HEK293 (cell line): ENCODE results near the gene SIGLECL1.

ENCODE experiments used
- CTCF ChIA-PET: fragments of 350-600 bp; formaldehyde crosslinking; extraction: SDS; loops from one replicate; lab custom pipeline; 2021; ENCODE audit warnings: antibody characterized with exemption; lab: Yijun Ruan, JAX
- POLR2A ChIA-PET: fragments of 300-600 bp; formaldehyde crosslinking; extraction: SDS; loops from one replicate; lab custom pipeline; 2020; ENCODE audit warnings: antibody characterized with exemption, inconsistent platforms; lab: Yijun Ruan, JAX
- H3K27ac ChIP-seq: fragments of 200-500 bp; sonication (Bioruptor generic); 2 replicates; pipeline ENCODE4 v1.5.1; 2014; ENCODE audit warnings: low read depth, low read length, control low read depth, inconsistent platforms; ENCODE audit errors: extremely low read depth
- H3K36me3 ChIP-seq, 2 experiments: fragments of 200-500 bp in 1 of 2; sonication (Bioruptor generic) in 1 of 2; 1 replicate in 1 of 2; 2 replicates in 1 of 2; pipeline ENCODE4 v1.5.1; 2014 to 2017; ENCODE audit warnings: inconsistent platforms in 2 of 2, low read length in 2 of 2; ENCODE audit not compliant: control insufficient read depth in 2 of 2, insufficient read depth in 1 of 2
- H3K4me1 ChIP-seq: fragments of 200-500 bp; sonication (Bioruptor generic); 2 replicates; pipeline ENCODE4 v1.5.1; 2014; ENCODE audit warnings: mild to moderate bottlenecking, low read length, inconsistent platforms; ENCODE audit not compliant: control insufficient read depth, insufficient read depth
- H3K4me3 ChIP-seq: 2 replicates; pipeline ENCODE4 v1.5.1; 2011; ENCODE audit warnings: low read depth, mild to moderate bottlenecking, control low read depth, low read length, moderate library complexity
- H3K9me3 ChIP-seq: fragments of 200-500 bp; sonication (Bioruptor generic); 2 replicates; pipeline ENCODE4 v1.5.1; 2014; ENCODE audit warnings: low read depth, low read length, inconsistent platforms; ENCODE audit not compliant: control insufficient read depth, insufficient read depth
- KLF10 ChIP-seq: fragments of 450-650 bp; IDR thresholded peaks from 2 replicates; pipeline ENCODE4 v1.5.1; 2018; ENCODE audit warnings: missing biosample characterization, mild to moderate bottlenecking, missing genetic modification characterization
- YY1 ChIP-seq: fragments of 450-650 bp; formaldehyde crosslinking; IDR thresholded peaks from 2 replicates; pipeline ENCODE4 v1.5.1; 2018; ENCODE audit warnings: missing biosample characterization, missing genetic modification characterization
- ZNF175 ChIP-seq: fragments of 450-650 bp; formaldehyde crosslinking; IDR thresholded peaks from 2 replicates; pipeline ENCODE4 v1.5.1; 2016; ENCODE audit warnings: missing biosample characterization, missing genetic modification characterization
- ZNF23 ChIP-seq: fragments of 450-650 bp; formaldehyde crosslinking; IDR thresholded peaks from 2 replicates; pipeline ENCODE4 v1.5.1; 2016; ENCODE audit warnings: missing biosample characterization, missing genetic modification characterization, borderline replicate concordance
- ZNF292 ChIP-seq: fragments of 450-650 bp; formaldehyde crosslinking; IDR thresholded peaks from 2 replicates; pipeline ENCODE4 v1.5.1; 2016; ENCODE audit warnings: low read depth, missing biosample characterization, missing genetic modification characterization, borderline replicate concordance
- ZNF423 ChIP-seq: fragments of 450-650 bp; formaldehyde crosslinking; IDR thresholded peaks from 2 replicates; pipeline ENCODE4 v1.5.1; 2016; ENCODE audit warnings: missing biosample characterization, missing genetic modification characterization
- ZNF544 ChIP-seq: fragments of 450-650 bp; formaldehyde crosslinking; IDR thresholded peaks from 2 replicates; pipeline ENCODE4 v1.5.0; 2017; ENCODE audit warnings: missing biosample characterization, missing genetic modification characterization
- ZNF548 ChIP-seq: fragments of 450-650 bp; formaldehyde crosslinking; IDR thresholded peaks from 2 replicates; pipeline ENCODE4 v1.5.1; 2016; ENCODE audit warnings: missing biosample characterization, missing genetic modification characterization
- ZNF555 ChIP-seq: fragments of 450-650 bp; formaldehyde crosslinking; conservative IDR thresholded peaks from 2 replicates; pipeline ENCODE4 v1.5.1; 2017; ENCODE audit warnings: missing biosample characterization, mild to moderate bottlenecking, missing genetic modification characterization, inconsistent platforms
- ZNF837 ChIP-seq: fragments of 450-650 bp; formaldehyde crosslinking; IDR thresholded peaks from 2 replicates; pipeline ENCODE4 v1.5.1; 2016; ENCODE audit warnings: missing biosample characterization, missing genetic modification characterization
- TF ChIP-seq, protein P1 (sequence below): fragments of 450-650 bp; formaldehyde crosslinking; IDR thresholded peaks from 2 replicates; pipeline ENCODE4 v1.5.1; 2016; ENCODE audit warnings: missing biosample characterization, missing genetic modification characterization
- TF ChIP-seq, protein P2 (sequence below): fragments of 450-650 bp; formaldehyde crosslinking; IDR thresholded peaks from 2 replicates; pipeline ENCODE4 v1.5.1; 2016; ENCODE audit warnings: missing biosample characterization, missing genetic modification characterization
- TF ChIP-seq, protein P3 (sequence below): fragments of 450-650 bp; formaldehyde crosslinking; IDR thresholded peaks from 2 replicates; pipeline ENCODE4 v1.5.1; 2016; ENCODE audit warnings: missing biosample characterization, missing genetic modification characterization

The SIGLECL1 gene

GRCh38 chr19:51251468-51251820, 564 bp downstream of the SIGLECL1 start:
- Histone ChIP-seq H3K9me3 (no peaks in the 10 kb centered on the region), H3K4me1 (no peaks in the 10 kb centered on the region), H3K36me3 (no peaks in the 10 kb centered on the region), H3K27ac (no peak overlapping the region), H3K4me3 (no peak overlapping the region)
- POLR2A ChIA-PET: no interaction called here
- CTCF ChIA-PET: interaction anchor here (0.9 kb wide), 1 partner anchor 264 kb away, joined by 3 read pairs; no protein-coding TSS in a partner anchor
- TF ChIP-seq ZNF548 (tag by site-specific recombination): no peak
- TF ChIP-seq, protein P1, sequence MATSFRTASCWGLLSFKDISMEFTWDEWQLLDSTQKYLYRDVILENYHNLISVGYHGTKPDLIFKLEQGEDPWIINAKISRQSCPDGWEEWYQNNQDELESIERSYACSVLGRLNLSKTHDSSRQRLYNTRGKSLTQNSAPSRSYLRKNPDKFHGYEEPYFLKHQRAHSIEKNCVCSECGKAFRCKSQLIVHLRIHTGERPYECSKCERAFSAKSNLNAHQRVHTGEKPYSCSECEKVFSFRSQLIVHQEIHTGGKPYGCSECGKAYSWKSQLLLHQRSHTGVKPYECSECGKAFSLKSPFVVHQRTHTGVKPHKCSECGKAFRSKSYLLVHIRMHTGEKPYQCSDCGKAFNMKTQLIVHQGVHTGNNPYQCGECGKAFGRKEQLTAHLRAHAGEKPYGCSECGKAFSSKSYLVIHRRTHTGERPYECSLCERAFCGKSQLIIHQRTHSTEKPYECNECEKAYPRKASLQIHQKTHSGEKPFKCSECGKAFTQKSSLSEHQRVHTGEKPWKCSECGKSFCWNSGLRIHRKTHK (tag by site-specific recombination): no peak
- no peak for TF ChIP-seq ZNF23 (tag by site-specific recombination)
- no peak for TF ChIP-seq ZNF175 (tag by site-specific recombination)
- TF ChIP-seq ZNF544 (tag by site-specific recombination): no peak
- no peak for TF ChIP-seq KLF10
- TF ChIP-seq, protein P2, sequence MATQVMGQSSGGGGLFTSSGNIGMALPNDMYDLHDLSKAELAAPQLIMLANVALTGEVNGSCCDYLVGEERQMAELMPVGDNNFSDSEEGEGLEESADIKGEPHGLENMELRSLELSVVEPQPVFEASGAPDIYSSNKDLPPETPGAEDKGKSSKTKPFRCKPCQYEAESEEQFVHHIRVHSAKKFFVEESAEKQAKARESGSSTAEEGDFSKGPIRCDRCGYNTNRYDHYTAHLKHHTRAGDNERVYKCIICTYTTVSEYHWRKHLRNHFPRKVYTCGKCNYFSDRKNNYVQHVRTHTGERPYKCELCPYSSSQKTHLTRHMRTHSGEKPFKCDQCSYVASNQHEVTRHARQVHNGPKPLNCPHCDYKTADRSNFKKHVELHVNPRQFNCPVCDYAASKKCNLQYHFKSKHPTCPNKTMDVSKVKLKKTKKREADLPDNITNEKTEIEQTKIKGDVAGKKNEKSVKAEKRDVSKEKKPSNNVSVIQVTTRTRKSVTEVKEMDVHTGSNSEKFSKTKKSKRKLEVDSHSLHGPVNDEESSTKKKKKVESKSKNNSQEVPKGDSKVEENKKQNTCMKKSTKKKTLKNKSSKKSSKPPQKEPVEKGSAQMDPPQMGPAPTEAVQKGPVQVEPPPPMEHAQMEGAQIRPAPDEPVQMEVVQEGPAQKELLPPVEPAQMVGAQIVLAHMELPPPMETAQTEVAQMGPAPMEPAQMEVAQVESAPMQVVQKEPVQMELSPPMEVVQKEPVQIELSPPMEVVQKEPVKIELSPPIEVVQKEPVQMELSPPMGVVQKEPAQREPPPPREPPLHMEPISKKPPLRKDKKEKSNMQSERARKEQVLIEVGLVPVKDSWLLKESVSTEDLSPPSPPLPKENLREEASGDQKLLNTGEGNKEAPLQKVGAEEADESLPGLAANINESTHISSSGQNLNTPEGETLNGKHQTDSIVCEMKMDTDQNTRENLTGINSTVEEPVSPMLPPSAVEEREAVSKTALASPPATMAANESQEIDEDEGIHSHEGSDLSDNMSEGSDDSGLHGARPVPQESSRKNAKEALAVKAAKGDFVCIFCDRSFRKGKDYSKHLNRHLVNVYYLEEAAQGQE: no peak
- no peak for TF ChIP-seq ZNF555 (tag by site-specific recombination)
- TF ChIP-seq, all 188 proteins: peak for 0

DNA sequence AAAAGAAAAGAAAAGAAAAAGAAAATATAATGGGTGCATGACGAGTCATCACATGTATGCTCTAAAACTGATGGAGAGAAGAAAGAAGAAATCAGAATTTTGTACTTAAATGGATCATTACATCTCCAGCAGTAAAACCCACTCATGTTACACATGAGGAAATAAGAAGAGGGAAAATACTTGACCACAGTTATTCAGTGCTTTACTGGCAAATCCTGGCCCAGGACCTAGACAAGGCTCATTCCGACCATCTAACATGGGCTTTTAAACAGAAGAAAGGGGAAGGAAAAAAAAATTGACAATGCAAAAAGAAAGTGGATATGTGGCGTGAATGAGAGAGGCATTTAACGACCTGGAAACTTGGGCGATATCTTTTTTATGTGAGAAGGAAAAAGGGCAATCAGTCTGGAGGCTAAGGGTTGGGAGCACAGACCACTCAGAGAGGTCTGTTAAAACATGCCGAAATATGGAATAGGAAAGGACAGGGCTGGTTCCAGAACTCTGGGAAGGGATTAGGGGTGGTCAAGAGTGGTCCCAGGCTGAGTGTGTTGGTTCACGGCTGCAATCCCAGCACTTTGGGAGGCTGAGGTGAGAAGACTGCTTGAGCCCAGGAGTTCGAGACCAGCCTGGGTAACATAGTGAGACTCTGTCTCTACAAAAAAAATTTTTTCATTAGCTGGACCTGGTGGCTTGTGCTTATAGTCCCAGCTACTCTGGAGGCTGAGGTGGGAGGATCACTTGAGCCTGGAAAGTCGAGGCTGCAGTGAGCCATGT, 1.6 kb downstream of the SIGLECL1 start:
- POLR2A ChIA-PET: no interaction called here
- no peak overlapping the region for H3K4me3 ChIP-seq
- no peaks in the 10 kb centered on the region for H3K4me1 ChIP-seq
- CTCF ChIA-PET: interaction anchor here (1.1 kb wide), 1 partner anchor 157 kb away, joined by 3 read pairs; no protein-coding TSS in a partner anchor
- H3K36me3 ChIP-seq: no peaks in the 10 kb centered on the region
- H3K9me3 ChIP-seq: no peaks in the 10 kb centered on the region
- H3K27ac ChIP-seq: no peak overlapping the region
- TF ChIP-seq ZNF423 (tag by site-specific recombination) (no peak), ZNF837 (no peak), YY1 (tag by site-specific recombination) (no peak), ZNF292 (no peak)
- TF ChIP-seq, protein P3, sequence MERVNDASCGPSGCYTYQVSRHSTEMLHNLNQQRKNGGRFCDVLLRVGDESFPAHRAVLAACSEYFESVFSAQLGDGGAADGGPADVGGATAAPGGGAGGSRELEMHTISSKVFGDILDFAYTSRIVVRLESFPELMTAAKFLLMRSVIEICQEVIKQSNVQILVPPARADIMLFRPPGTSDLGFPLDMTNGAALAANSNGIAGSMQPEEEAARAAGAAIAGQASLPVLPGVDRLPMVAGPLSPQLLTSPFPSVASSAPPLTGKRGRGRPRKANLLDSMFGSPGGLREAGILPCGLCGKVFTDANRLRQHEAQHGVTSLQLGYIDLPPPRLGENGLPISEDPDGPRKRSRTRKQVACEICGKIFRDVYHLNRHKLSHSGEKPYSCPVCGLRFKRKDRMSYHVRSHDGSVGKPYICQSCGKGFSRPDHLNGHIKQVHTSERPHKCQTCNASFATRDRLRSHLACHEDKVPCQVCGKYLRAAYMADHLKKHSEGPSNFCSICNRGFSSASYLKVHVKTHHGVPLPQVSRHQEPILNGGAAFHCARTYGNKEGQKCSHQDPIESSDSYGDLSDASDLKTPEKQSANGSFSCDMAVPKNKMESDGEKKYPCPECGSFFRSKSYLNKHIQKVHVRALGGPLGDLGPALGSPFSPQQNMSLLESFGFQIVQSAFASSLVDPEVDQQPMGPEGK (tag by site-specific recombination): no peak
